ENCODE data around the gene LOC101059915.

- TF ChIP-seq ZNF274 (IDR thresholded peaks at IDR 0.05; ENCODE audit: low read depth, low read length) (no peak), YY1 (IDR thresholded peaks at IDR 0.05; ENCODE audit: insufficient read depth, insufficient read length) (no peak)
Measured at GRCh38 chrX:71650333-71650969, 16.9 kb upstream of the LOC101059915 start.

Measured in NT2/D1 (cell line).